SK-N-SH treated with all-trans-retinoic acid at 6 μM for 48 hours (cell line): ENCODE results near the gene SLC22A9.

Experiments used
- ZFP3 ChIP-seq: fragments of 250-450 bp; sonication (Bioruptor Pico); IDR thresholded peaks from 2 replicates; pipeline ENCODE4 v1.5.0; 2020; ENCODE audit warnings: mild to moderate bottlenecking, moderate library complexity
- ZNF70 ChIP-seq: fragments of 450-650 bp; formaldehyde crosslinking; IDR thresholded peaks from 2 replicates; pipeline ENCODE4 v1.5.0; 2020; ENCODE audit warnings: mild to moderate bottlenecking, moderate library complexity
- ZNF8 ChIP-seq: fragments of 450-650 bp; formaldehyde crosslinking; IDR thresholded peaks from 2 replicates; pipeline ENCODE4 v1.5.0; 2020; ENCODE audit warnings: mild to moderate bottlenecking, moderate library complexity

GRCh38 chr11:63321723-63322122, 47.9 kb upstream of the SLC22A9 start:
- TF ChIP-seq ZNF70 (CRISPR knock-in tag) (no peak), ZFP3 (CRISPR knock-in tag) (no peak), ZNF8 (CRISPR knock-in tag) (no peak)
